ENCODE data around the gene ADSS1. TPM values are rescaled to one million over a fixed set of nuclear protein-coding genes. Genes with fewer than 3 reads are reported as not detected.
A peak's percentile ranks its signal among the peaks of the same experiment; 100 is the strongest.

Gene ADSS1
- total RNA-seq, 1 experiment from 2014 or later: 10.0 TPM

GRCh38 chr14:104693482-104694431, 30.3 kb upstream of the ADSS1 start:
- H3K27ac Mint-ChIP-seq: peak overlapping the region; percentile 49; the same call in 1 of the 2 replicates
- peaks cover 29% of the 10 kb centered on the region for H3K4me1 Mint-ChIP-seq
- TF ChIP-seq ZSCAN18 (CRISPR knock-in tag; IDR thresholded peaks at IDR 0.05): no peak
- TF ChIP-seq E2F5 (CRISPR knock-in tag; IDR thresholded peaks at IDR 0.05): no peak
- no peak for TF ChIP-seq JUN (CRISPR knock-in tag; IDR thresholded peaks at IDR 0.05)
- no peak for TF ChIP-seq ELF4 (CRISPR knock-in tag; IDR thresholded peaks at IDR 0.05; ENCODE audit: low read depth)
- TF ChIP-seq ZNF423 (CRISPR knock-in tag; IDR thresholded peaks at IDR 0.05): no peak
- TF ChIP-seq ZNF425 (CRISPR knock-in tag; conservative IDR thresholded peaks at IDR 0.05): no peak
- no peak for TF ChIP-seq NR2C2 (CRISPR knock-in tag; IDR thresholded peaks at IDR 0.05)
- no peak for TF ChIP-seq ZNF671 (CRISPR knock-in tag; IDR thresholded peaks at IDR 0.05)
- CTCF ChIA-PET: interaction anchor here (1.2 to 2.3 kb wide), 5 partner anchors 12 to 28 kb away, joined by 3 to 16 read pairs (median 4); no protein-coding TSS in a partner anchor
- DNase-seq (ENCODE audit: low spot score) (no peak), ATAC-seq (no peak)
- no peaks in the 10 kb centered on the region for H3K9me3 Mint-ChIP-seq
- POLR2A ChIA-PET: no interaction called here
- H3K4me3 Mint-ChIP-seq: no peak overlapping the region
- no peaks in the 10 kb centered on the region for H3K27me3 Mint-ChIP-seq (ENCODE audit: low read depth)
- H3K36me3 Mint-ChIP-seq: peaks cover 5% of the 10 kb centered on the region; the same call in 1 of the 2 replicates

- Mint-ChIP-seq H3K36me3 (peaks cover 5% of the 10 kb centered on the region; the same call in 1 of the 2 replicates), H3K4me3 (no peak overlapping the region), H3K27ac (peak overlapping the region; percentile 65; the same call in 1 of the 2 replicates), H3K27me3 (ENCODE audit: low read depth) (no peaks in the 10 kb centered on the region), H3K4me1 (peaks cover 28% of the 10 kb centered on the region), H3K9me3 (no peaks in the 10 kb centered on the region)
- POLR2A ChIA-PET: no interaction called here
- no peak for TF ChIP-seq ZNF138 (CRISPR knock-in tag; conservative IDR thresholded peaks at IDR 0.05)
- no peak for TF ChIP-seq FOXK1 (CRISPR knock-in tag; IDR thresholded peaks at IDR 0.05)
- no peak for TF ChIP-seq ZNF512 (CRISPR knock-in tag; IDR thresholded peaks at IDR 0.05; ENCODE audit: borderline replicate concordance)
- no peak for TF ChIP-seq ESRRA (CRISPR knock-in tag; IDR thresholded peaks at IDR 0.05; ENCODE audit: borderline replicate concordance)
- no peak for TF ChIP-seq ATF3 (CRISPR knock-in tag; conservative IDR thresholded peaks at IDR 0.05)
- TF ChIP-seq TEAD4 (CRISPR knock-in tag; IDR thresholded peaks at IDR 0.05): no peak
- no peak for TF ChIP-seq NR2C2 (CRISPR knock-in tag; IDR thresholded peaks at IDR 0.05)
- TF ChIP-seq PRDM15 (CRISPR knock-in tag; IDR thresholded peaks at IDR 0.05): no peak
- CTCF ChIA-PET: interaction anchor here (1.1 to 2.3 kb wide), 5 partner anchors 13 to 43 kb away, joined by 3 to 16 read pairs (median 5); no protein-coding TSS in a partner anchor
- ATAC-seq: no peak
- no peak for DNase-seq (ENCODE audit: low spot score)
These were observed 29.5 kb upstream of the ADSS1 start for GRCh38 chr14:104694475-104694950.
